T-cell (primary cell): Measurements from ENCODE around the gene BIVM. TPM values are rescaled to one million over a fixed set of nuclear protein-coding genes. Genes with fewer than 3 reads are reported as not detected.

Source experiments
- ATAC-seq, 4 experiments: fragments of 200-7000 bp in 3 of 4; fragments of 150-1000 bp in 1 of 4; cut with Tn5 transposase; replicated peaks in 1 of 4; 1 replicate in 3 of 4; 2 replicates in 1 of 4; pipeline ENCODE4 v1.10.0; 2021; ENCODE audit warnings: moderate library complexity in 3 of 4, mild to moderate bottlenecking in 2 of 4, moderate number of reproducible peaks in 1 of 4
- CTCF ChIA-PET, 2 donors: fragments of 300-600 bp; sonication (Branson Sonifier 250); formaldehyde crosslinking; loops; one replicate each; lab custom pipeline; 2022; ENCODE audit warnings: antibody characterized with exemption in 2 of 2; lab: Charles Lee
- POLR2A ChIA-PET, 2 donors: fragments of 300-600 bp; sonication (Branson Sonifier 250); formaldehyde crosslinking; loops; one replicate each; lab custom pipeline; 2022; ENCODE audit warnings: antibody characterized with exemption in 2 of 2; lab: Charles Lee
- DNase-seq, 35 experiments: peaks; one replicate each; pipeline versions ENCODE4 v3.0.0 to v3.0.0-alpha.2; 2013 to 2023
- H3K27ac ChIP-seq: one replicate; pipeline ENCODE4 v1.5.1; 2013; ENCODE audit warnings: low read length
- H3K27me3 ChIP-seq, 2 experiments: replicated peaks in 1 of 2; 1 replicate in 1 of 2; 2 replicates in 1 of 2; pipeline versions ENCODE4 v1.6.1 to v1.7.0; 2013; ENCODE audit warnings: low read length in 1 of 2, mixed read lengths in 1 of 2; ENCODE audit not compliant: control insufficient read depth in 2 of 2, insufficient read depth in 2 of 2; ENCODE audit errors: extremely low read depth in 1 of 2
- H3K36me3 ChIP-seq, 2 donors: 1 replicate in 1 of 2; 2 replicates in 1 of 2; pipeline versions ENCODE4 v1.6.1 to v1.7.0; 2013; ENCODE audit warnings: low read length in 1 of 2; ENCODE audit not compliant: control insufficient read depth in 2 of 2, insufficient read depth in 1 of 2; ENCODE audit errors: extremely low read depth in 1 of 2
- H3K4me1 ChIP-seq, 2 experiments: 1 replicate in 1 of 2; 2 replicates in 1 of 2; pipeline versions ENCODE4 v1.6.1 to v1.7.0; 2013; ENCODE audit warnings: low read length in 2 of 2, mixed read lengths in 1 of 2; ENCODE audit not compliant: insufficient read depth in 2 of 2, control insufficient read depth in 1 of 2; ENCODE audit errors: extremely low read depth in 1 of 2
- H3K4me3 ChIP-seq, 2 donors: 1 replicate in 1 of 2; 2 replicates in 1 of 2; pipeline versions ENCODE4 v1.5.1 to v1.7.0; 2013; ENCODE audit warnings: mild to moderate bottlenecking in 2 of 2, low read length in 1 of 2, moderate library complexity in 1 of 2; ENCODE audit not compliant: control insufficient read depth in 1 of 2; ENCODE audit errors: extremely low read depth in 1 of 2
- H3K9me3 ChIP-seq: 2 replicates; pipeline ENCODE4 v1.7.0; 2013
- H3K27ac Mint-ChIP-seq, 2 donors: one replicate each; pipeline ENCODE4 v1.8.0; 2020 to 2021; ENCODE audit warnings: mild to moderate bottlenecking in 2 of 2, mixed read lengths in 2 of 2
- H3K27me3 Mint-ChIP-seq, 2 donors: one replicate each; pipeline ENCODE4 v1.8.0; 2021 to 2022; ENCODE audit warnings: mixed read lengths in 2 of 2
- H3K36me3 Mint-ChIP-seq: one replicate; pipeline ENCODE4 v1.8.0; 2021; ENCODE audit warnings: mixed read lengths
- H3K4me1 Mint-ChIP-seq, 3 donors: one replicate each; pipeline ENCODE4 v1.8.0; 2020 to 2022; ENCODE audit warnings: mixed read lengths in 3 of 3, mild to moderate bottlenecking in 1 of 3
- H3K4me3 Mint-ChIP-seq, 3 donors: one replicate each; pipeline ENCODE4 v1.8.0; 2020 to 2022; ENCODE audit warnings: mild to moderate bottlenecking in 3 of 3, mixed read lengths in 3 of 3, moderate library complexity in 3 of 3
- H3K9me3 Mint-ChIP-seq, 3 donors: one replicate each; pipeline ENCODE4 v1.8.0; 2020 to 2022; ENCODE audit warnings: mixed read lengths in 3 of 3
- WGBS: methylation state at CpG from one replicate; pipeline ENCODE4 v1.1.5; 2013; ENCODE audit warnings: missing lambda C conversion rate; ENCODE audit not compliant: insufficient coverage; 5-methylcytosine and 5-hydroxymethylcytosine counted together
- total RNA-seq, 35 experiments: library from RNA in 6 of 35; stranded (reverse) in 6 of 35; fragments of 120-200 nt in 1 of 35; gene quantifications; one replicate each; pipeline versions ENCODE4 v1.2.1 to v1.2.4 and lab custom pipeline; 2013 to 2026

BIVM gene
- total RNA-seq (10 to 100 TPM in 2 of 5 donors, 1 to 10 TPM in 3; 6.2 to 15.6 (median 9.3) TPM), total RNA-seq (lab: John Stamatoyannopoulos, UW) (2.0 to 11.6 (median 6.3) reads per million in 29 experiments)
- total RNA-seq (2013), result 9.7 TPM

GRCh38 chr13:102798581-102799425 is at the start of gene BIVM, which contains the start of gene POGLUT2:
Gene BIVM (plus strand): TSS chr13:102799119. CDS start chr13:102807268, 8,149 bp downstream.
Gene POGLUT2 (minus strand): TSS chr13:102798976. CDS start chr13:102798670, 306 bp downstream.
- DNase-seq, result peak; percentile 21 to 77 (median 54)
- ChIA-PET CTCF (interaction anchor here in 1 of 2 donors (0.7 kb wide), 1 partner anchor 11 kb away, joined by 3 read pairs; no protein-coding TSS in a partner anchor), POLR2A (no interaction called here)
- peak; percentile 72 to 83 (median 76) for ATAC-seq
- peak within 1 kb of the TSS; percentile 59 to 89 for H3K4me3 ChIP-seq
- H3K4me1 ChIP-seq, result peaks cover 5 to 21% of the 10 kb centered on the region in 2 experiments
- Mint-ChIP-seq H3K4me1 (peaks cover 19 to 24% (median 22%) of the 10 kb centered on the region in 3 donors), H3K27me3 (peaks cover 9 to 10% of the 10 kb centered on the region in 2 donors), H3K36me3 (no peaks in the 10 kb centered on the region), H3K27ac (peak within 1 kb of the TSS; percentile 31 to 64), H3K4me3 (peak within 1 kb of the TSS; percentile 83 to 89 (median 88)), H3K9me3 (no peaks in the 10 kb centered on the region)
- H3K27ac ChIP-seq, result no peak within 1 kb of the TSS
- H3K9me3 ChIP-seq, result no peaks in the 10 kb centered on the region
- under 1% methylated on average over 69 of the region's 72 CpGs for WGBS
- H3K27me3 ChIP-seq, result peaks cover 0 to 16% of the 10 kb centered on the region in 2 experiments
- H3K36me3 ChIP-seq, result no peaks in the 10 kb centered on the region

GRCh38 chr13:102751886-102752285 is 47.0 kb upstream of the BIVM start:
- H3K9me3 Mint-ChIP-seq, result peaks cover 4 to 11% (median 6%) of the 10 kb centered on the region in 3 donors
- Histone ChIP-seq H3K4me1 (no peaks in the 10 kb centered on the region), H3K27ac (no peak overlapping the region), H3K27me3 (peaks cover 0 to 2% of the 10 kb centered on the region in 2 experiments), H3K9me3 (no peaks in the 10 kb centered on the region), H3K4me3 (no peak overlapping the region), H3K36me3 (no peaks in the 10 kb centered on the region)
- ATAC-seq, result no peak
- DNase-seq, result no peak
- peaks cover 7% of the 10 kb centered on the region for H3K36me3 Mint-ChIP-seq
- no peaks in the 10 kb centered on the region for H3K4me1 Mint-ChIP-seq
- WGBS, result 83% methylated on average over 1 of the region's 3 CpGs
- H3K4me3 Mint-ChIP-seq, result no peak overlapping the region
- no peak overlapping the region for H3K27ac Mint-ChIP-seq
- CTCF ChIA-PET, result no interaction called here
- POLR2A ChIA-PET, result interaction anchor here in 1 of 2 donors (0.7 kb wide), 1 partner anchor 89 kb away, joined by 3 read pairs; no protein-coding TSS in a partner anchor
- peaks cover 31 to 32% of the 10 kb centered on the region in 2 donors for H3K27me3 Mint-ChIP-seq

- WGBS, result no CpG with 5 or more reads among the region's 1 CpG
- Mint-ChIP-seq H3K4me1 (no peaks in the 10 kb centered on the region), H3K36me3 (no peaks in the 10 kb centered on the region), H3K27ac (no peak overlapping the region), H3K4me3 (no peak overlapping the region), H3K27me3 (peaks cover 0 to 3% of the 10 kb centered on the region in 2 donors), H3K9me3 (no peaks in the 10 kb centered on the region)
- Histone ChIP-seq H3K9me3 (no peaks in the 10 kb centered on the region), H3K4me3 (no peak overlapping the region), H3K27ac (no peak overlapping the region), H3K27me3 (peaks cover 0 to 2% of the 10 kb centered on the region in 2 experiments), H3K4me1 (no peaks in the 10 kb centered on the region), H3K36me3 (no peaks in the 10 kb centered on the region)
- CTCF ChIA-PET, result no interaction called here
- POLR2A ChIA-PET, result interaction anchor here in 1 of 2 donors (0.6 kb wide), 1 partner anchor 9 kb away, joined by 6 read pairs; no protein-coding TSS in a partner anchor
- DNase-seq, result no peak
- no peak for ATAC-seq
Observed at GRCh38 chr13:102757006-102757405, 41.9 kb upstream of the BIVM start.

- H3K4me1 Mint-ChIP-seq, result no peaks in the 10 kb centered on the region
- Histone ChIP-seq H3K27ac (no peak overlapping the region), H3K36me3 (no peaks in the 10 kb centered on the region), H3K9me3 (no peaks in the 10 kb centered on the region), H3K4me3 (no peak overlapping the region), H3K27me3 (peaks cover 0 to 2% of the 10 kb centered on the region in 2 experiments), H3K4me1 (no peaks in the 10 kb centered on the region)
- no peaks in the 10 kb centered on the region for H3K27me3 Mint-ChIP-seq
- WGBS, result 100% methylated on average over 1 of the region's 2 CpGs
- H3K4me3 Mint-ChIP-seq, result no peak overlapping the region
- ATAC-seq (no peak), DNase-seq (no peak)
- H3K27ac Mint-ChIP-seq, result no peak overlapping the region
- CTCF ChIA-PET, result no interaction called here
- H3K36me3 Mint-ChIP-seq, result no peaks in the 10 kb centered on the region
- no peaks in the 10 kb centered on the region for H3K9me3 Mint-ChIP-seq
- POLR2A ChIA-PET, result no interaction called here
Observed at GRCh38 chr13:102758842-102759241, 40.1 kb upstream of the BIVM start.

GRCh38 chr13:102761071-102761470 is 37.8 kb upstream of the BIVM start:
- ATAC-seq, result no peak
- Mint-ChIP-seq H3K9me3 (no peaks in the 10 kb centered on the region), H3K27me3 (no peaks in the 10 kb centered on the region), H3K4me3 (no peak overlapping the region), H3K36me3 (no peaks in the 10 kb centered on the region), H3K4me1 (no peaks in the 10 kb centered on the region), H3K27ac (no peak overlapping the region)
- H3K4me3 ChIP-seq, result no peak overlapping the region
- WGBS, result no CpG with 5 or more reads among the region's 1 CpG
- POLR2A ChIA-PET, result no interaction called here
- DNase-seq, result no peak
- CTCF ChIA-PET, result no interaction called here
- H3K4me1 ChIP-seq, result no peaks in the 10 kb centered on the region
- no peaks in the 10 kb centered on the region for H3K9me3 ChIP-seq
- no peaks in the 10 kb centered on the region for H3K36me3 ChIP-seq
- no peak overlapping the region for H3K27ac ChIP-seq
- no peaks in the 10 kb centered on the region for H3K27me3 ChIP-seq

- H3K36me3 Mint-ChIP-seq, result peaks cover 6% of the 10 kb centered on the region
- H3K27ac Mint-ChIP-seq, result no peak overlapping the region
- ChIA-PET CTCF (no interaction called here), POLR2A (interaction anchor here in 1 of 2 donors (0.9 kb wide), 1 partner anchor 47 kb away, joined by 3 read pairs; no protein-coding TSS in a partner anchor)
- no peaks in the 10 kb centered on the region for H3K9me3 Mint-ChIP-seq
- 88% methylated on average over 1 of the region's 1 CpG for WGBS
- no peak overlapping the region for H3K4me3 Mint-ChIP-seq
- H3K27me3 ChIP-seq, result no peaks in the 10 kb centered on the region
- H3K4me3 ChIP-seq, result no peak overlapping the region
- H3K36me3 ChIP-seq, result no peaks in the 10 kb centered on the region
- DNase-seq (no peak), ATAC-seq (no peak)
- no peaks in the 10 kb centered on the region for H3K4me1 Mint-ChIP-seq
- H3K27me3 Mint-ChIP-seq, result no peaks in the 10 kb centered on the region
- H3K9me3 ChIP-seq, result no peaks in the 10 kb centered on the region
- no peak overlapping the region for H3K27ac ChIP-seq
- H3K4me1 ChIP-seq, result no peaks in the 10 kb centered on the region
Observed at GRCh38 chr13:102763741-102764140, 35.2 kb upstream of the BIVM start.
